Measurements from ENCODE around the gene CTF1. TPM values are rescaled to one million over a fixed set of nuclear protein-coding genes. Genes with fewer than 3 reads are reported as not detected.
A peak's percentile ranks its signal among the peaks of the same experiment; 100 is the strongest.

Gene CTF1
- total and polyA plus RNA-seq, 10 of the 15 experiments (the other 5 are each of a cell fraction or from before 2014, with no cell fraction given) = 0.04 to 0.46 (median 0.11) TPM; not detected in 3

GRCh38 chr16:30866031-30866430 is 30.4 kb upstream of the CTF1 start:
- ChIA-PET RAD21 (ENCODE audit: unreplicated experiment) (interaction anchor here (1.4 kb wide), 1 partner anchor 35 kb away, joined by 3 read pairs; no protein-coding TSS in a partner anchor), POLR2A (no interaction called here), CTCF (no interaction called here), SMC1A (ENCODE audit: uncharacterized antibody, unreplicated experiment) (interaction anchor here (1.1 to 1.5 kb wide), 2 partner anchors 10 to 22 kb away, joined by 4 to 6 read pairs; no protein-coding TSS in a partner anchor)
- Histone ChIP-seq H3K27ac (ENCODE audit: control insufficient read depth, insufficient read depth) (no peak overlapping the region), H3K79me2 (ENCODE audit: control insufficient read depth, insufficient read depth, low read length) (no peaks in the 10 kb centered on the region), H3K36me3 (ENCODE audit: control insufficient read depth in 2 of 2, insufficient read depth in 2 of 2, low read length in 1 of 2) (no peaks in the 10 kb centered on the region), H3K27me3 (replicated peaks in 1 of 2; ENCODE audit: control insufficient read depth in 2 of 2, insufficient read depth in 2 of 2, low read length in 1 of 2) (no peaks in the 10 kb centered on the region), H3K4me2 (ENCODE audit: control insufficient read depth, insufficient read depth) (no peak overlapping the region), H3K4me3 (no peak overlapping the region), H3K9ac (ENCODE audit: control insufficient read depth, insufficient read depth, low read length) (no peak overlapping the region), H2AFZ (ENCODE audit: control insufficient read depth, low read depth, low read length) (no peak overlapping the region), H3K9me3 (replicated peaks; ENCODE audit: control insufficient read depth, insufficient read depth, low read length) (peaks cover 3% of the 10 kb centered on the region; the same call in 2 of the 3 replicates), H4K20me1 (ENCODE audit: control insufficient read depth, insufficient read depth) (no peaks in the 10 kb centered on the region), H3K4me1 (ENCODE audit: control insufficient read depth, insufficient read depth, low read length) (no peaks in the 10 kb centered on the region)
- no peak for TF ChIP-seq BCL11A (IDR thresholded peaks at IDR 0.05; ENCODE audit: low read depth, low read length)
- no peak for DNase-seq (ENCODE audit: low read depth, low spot score)
- in situ Hi-C loops (cut with MboI) (no loop called here), intact Hi-C loops (cut with micrococcal nuclease; ENCODE audit: unreplicated experiment) (no loop called here)
- WGBS (ENCODE audit: insufficient coverage, insufficient replicate concordance, low lambda C conversion rate, missing lambda C conversion rate) = 35% methylated on average over 6 of the region's 6 CpGs
- no peak for FAIRE-seq
- no TSS peak for BruUV-seq (replicated peaks)
- no peak for ATAC-seq

DNA sequence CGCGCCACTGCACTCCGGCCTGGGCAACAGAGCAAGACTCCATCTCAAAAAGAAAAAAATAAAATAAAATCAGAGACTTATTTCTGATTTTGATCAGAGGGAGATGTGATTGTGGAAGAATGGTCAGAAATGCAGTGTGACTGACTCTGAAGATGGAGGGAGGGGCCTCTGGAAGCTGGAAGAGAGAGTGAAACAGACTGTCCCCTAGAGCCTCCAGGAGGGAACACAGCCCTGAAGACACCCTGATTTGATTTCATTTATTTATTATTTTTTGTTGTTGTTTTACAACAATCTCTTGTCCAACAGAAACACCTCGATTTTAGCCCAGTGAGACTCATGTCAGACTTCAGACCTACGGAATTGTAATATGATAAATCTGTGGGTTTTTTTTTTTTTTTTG is 28.7 kb upstream of the CTF1 start:
- no peak overlapping the region for H3K4me3 ChIP-seq
- intact Hi-C loops (cut with micrococcal nuclease; ENCODE audit: unreplicated experiment) (no loop called here), in situ Hi-C loops (cut with MboI) (no loop called here)
- no peaks in the 10 kb centered on the region for H4K20me1 ChIP-seq (ENCODE audit: control insufficient read depth, insufficient read depth)
- DNase-seq (ENCODE audit: low read depth, low spot score) (no peak), ATAC-seq (peak; percentile 59; the same call in 2 of the 3 replicates), FAIRE-seq (no peak)
- H3K4me1 ChIP-seq (ENCODE audit: control insufficient read depth, insufficient read depth, low read length) = peaks cover 10% of the 10 kb centered on the region
- peaks cover 3% of the 10 kb centered on the region; the same call in 2 of the 3 replicates for H3K9me3 ChIP-seq (replicated peaks; ENCODE audit: control insufficient read depth, insufficient read depth, low read length)
- WGBS (ENCODE audit: insufficient coverage, insufficient replicate concordance, low lambda C conversion rate, missing lambda C conversion rate) = 73% methylated on average over 5 of the region's 5 CpGs
- no peaks in the 10 kb centered on the region for H3K27me3 ChIP-seq (replicated peaks in 1 of 2; ENCODE audit: control insufficient read depth in 2 of 2, insufficient read depth in 2 of 2, low read length in 1 of 2)
- no peaks in the 10 kb centered on the region for H3K36me3 ChIP-seq (ENCODE audit: control insufficient read depth in 2 of 2, insufficient read depth in 2 of 2, low read length in 1 of 2)
- RAD21 ChIA-PET (ENCODE audit: unreplicated experiment) = interaction anchor here (1.2 kb wide), 1 partner anchor 34 kb away, joined by 4 read pairs; no protein-coding TSS in a partner anchor
- POLR2A ChIA-PET = no interaction called here
- no peaks in the 10 kb centered on the region for H3K79me2 ChIP-seq (ENCODE audit: control insufficient read depth, insufficient read depth, low read length)
- H3K27ac ChIP-seq (ENCODE audit: control insufficient read depth, insufficient read depth) = no peak overlapping the region
- TF ChIP-seq PAX8 (IDR thresholded peaks at IDR 0.05) = no peak
- TF ChIP-seq, protein P1, sequence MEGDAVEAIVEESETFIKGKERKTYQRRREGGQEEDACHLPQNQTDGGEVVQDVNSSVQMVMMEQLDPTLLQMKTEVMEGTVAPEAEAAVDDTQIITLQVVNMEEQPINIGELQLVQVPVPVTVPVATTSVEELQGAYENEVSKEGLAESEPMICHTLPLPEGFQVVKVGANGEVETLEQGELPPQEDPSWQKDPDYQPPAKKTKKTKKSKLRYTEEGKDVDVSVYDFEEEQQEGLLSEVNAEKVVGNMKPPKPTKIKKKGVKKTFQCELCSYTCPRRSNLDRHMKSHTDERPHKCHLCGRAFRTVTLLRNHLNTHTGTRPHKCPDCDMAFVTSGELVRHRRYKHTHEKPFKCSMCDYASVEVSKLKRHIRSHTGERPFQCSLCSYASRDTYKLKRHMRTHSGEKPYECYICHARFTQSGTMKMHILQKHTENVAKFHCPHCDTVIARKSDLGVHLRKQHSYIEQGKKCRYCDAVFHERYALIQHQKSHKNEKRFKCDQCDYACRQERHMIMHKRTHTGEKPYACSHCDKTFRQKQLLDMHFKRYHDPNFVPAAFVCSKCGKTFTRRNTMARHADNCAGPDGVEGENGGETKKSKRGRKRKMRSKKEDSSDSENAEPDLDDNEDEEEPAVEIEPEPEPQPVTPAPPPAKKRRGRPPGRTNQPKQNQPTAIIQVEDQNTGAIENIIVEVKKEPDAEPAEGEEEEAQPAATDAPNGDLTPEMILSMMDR (IDR thresholded peaks at IDR 0.05 in 2 of 3, conservative IDR thresholded peaks at IDR 0.05 in 1 of 3; ENCODE audit: control insufficient read depth in 2 of 3, extremely low read depth in 1 of 3, insufficient read depth in 1 of 3, low read depth in 3 of 3, low read length in 3 of 3) = 0 out of 6 replicates have a peak, but pooled peaks of 1 of the 3 experiments have one; percentile 10
- H3K9ac ChIP-seq (ENCODE audit: control insufficient read depth, insufficient read depth, low read length) = no peak overlapping the region
- SMC1A ChIA-PET (ENCODE audit: uncharacterized antibody, unreplicated experiment) = interaction anchor here (3.0 kb wide), 1 partner anchor 22 kb away, joined by 13 read pairs; no protein-coding TSS in a partner anchor
- no peak overlapping the region for H3K4me2 ChIP-seq (ENCODE audit: control insufficient read depth, insufficient read depth)
- CTCF ChIA-PET = interaction anchor here (1.5 to 6.0 kb wide), 2 partner anchors 22 to 24 kb away, joined by 3 to 22 read pairs; no protein-coding TSS in a partner anchor
- no peak overlapping the region for H2AFZ ChIP-seq (ENCODE audit: control insufficient read depth, low read depth, low read length)
- BruUV-seq (replicated peaks) = no TSS peak

All from GM12878 (cell line).